Stimulated activated effector memory CD8-positive, alpha-beta T cell treated with anti-CD3 and anti-CD28 coated beads, Interleukin-12 subunit alpha, Interleukin-12 subunit beta, amount 100 ng/mL, for 72 hours (primary cell): ENCODE data around the gene FGD5.

ENCODE experiments used
- ATAC-seq: fragments of 150-1000 bp; cut with Tn5 transposase; 2 replicates; pipeline ENCODE4 v1.10.0; 2021
- DNase-seq, 2 donors: peaks; one replicate each; pipeline ENCODE4 v3.0.0; 2021 to 2022; ENCODE audit warnings: low spot score in 2 of 2
- H3K27ac Mint-ChIP-seq: one replicate; pipeline ENCODE4 v1.8.0; 2022; ENCODE audit warnings: mild to moderate bottlenecking, mixed read lengths
- H3K36me3 Mint-ChIP-seq: one replicate; pipeline ENCODE4 v1.8.0; 2022; ENCODE audit warnings: mild to moderate bottlenecking, mixed read lengths
- H3K4me1 Mint-ChIP-seq: one replicate; pipeline ENCODE4 v1.8.0; 2022; ENCODE audit warnings: mixed read lengths
- H3K4me3 Mint-ChIP-seq: one replicate; pipeline ENCODE4 v1.8.0; 2022; ENCODE audit warnings: mild to moderate bottlenecking, mixed read lengths
- H3K9me3 Mint-ChIP-seq: one replicate; pipeline ENCODE4 v1.8.0; 2022; ENCODE audit warnings: mixed read lengths

Gene FGD5

GRCh38 chr3:14785207-14786155, 33.3 kb upstream of the FGD5 start:
- DNase-seq (no peak), ATAC-seq (no peak)
- H3K9me3 Mint-ChIP-seq = no peaks in the 10 kb centered on the region
- H3K4me3 Mint-ChIP-seq = no peak overlapping the region
- H3K27ac Mint-ChIP-seq = no peak overlapping the region
- H3K4me1 Mint-ChIP-seq = no peaks in the 10 kb centered on the region
- H3K36me3 Mint-ChIP-seq = no peaks in the 10 kb centered on the region

DNA sequence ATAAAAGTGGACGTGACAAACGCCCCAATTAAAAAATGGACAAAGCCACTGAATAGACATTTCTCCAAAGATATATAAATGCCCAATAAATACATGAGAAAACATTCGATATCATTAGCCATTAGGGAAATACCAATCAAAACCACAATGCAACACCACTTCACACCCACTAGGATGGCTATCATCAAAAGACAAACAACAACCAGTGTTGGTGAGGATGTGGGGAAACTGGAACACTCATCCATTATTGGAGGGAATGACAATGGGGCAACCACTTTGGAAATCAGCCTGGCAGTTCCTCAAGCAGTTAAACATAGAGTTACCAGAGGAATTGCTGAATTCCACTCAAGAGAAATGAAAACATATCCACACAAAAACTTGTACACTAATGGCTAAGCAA, 32.4 kb upstream of the FGD5 start:
- ATAC-seq = no peak
- Mint-ChIP-seq H3K9me3 (no peaks in the 10 kb centered on the region), H3K4me1 (no peaks in the 10 kb centered on the region), H3K27ac (no peak overlapping the region), H3K36me3 (no peaks in the 10 kb centered on the region), H3K4me3 (no peak overlapping the region)
- no peak for DNase-seq

DNA sequence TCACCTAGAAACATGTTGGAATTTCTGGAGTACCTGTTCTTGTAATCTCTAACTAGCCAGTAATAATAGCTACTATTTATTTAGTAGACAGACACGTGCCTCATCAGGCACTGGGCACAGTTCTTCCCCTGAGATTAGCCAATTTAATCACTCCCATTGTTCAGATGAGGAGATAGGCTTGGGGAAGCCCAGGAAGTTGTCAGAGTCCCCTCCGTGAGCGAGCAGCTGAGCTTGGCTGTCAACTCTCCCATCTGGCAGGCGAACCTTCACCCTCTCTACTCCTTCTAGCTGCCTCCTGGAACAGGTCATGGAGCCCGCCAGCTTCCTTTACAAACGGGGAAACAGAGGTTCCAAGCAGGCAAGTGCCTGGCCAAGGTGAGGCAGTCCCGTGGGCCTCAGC, 31.1 kb upstream of the FGD5 start:
- Mint-ChIP-seq H3K4me1 (no peaks in the 10 kb centered on the region), H3K27ac (no peak overlapping the region), H3K4me3 (no peak overlapping the region), H3K9me3 (no peaks in the 10 kb centered on the region), H3K36me3 (no peaks in the 10 kb centered on the region)
- DNase-seq = no peak
- no peak for ATAC-seq

GRCh38 chr3:14788644-14789043, 30.1 kb upstream of the FGD5 start:
- no peaks in the 10 kb centered on the region for H3K9me3 Mint-ChIP-seq
- H3K27ac Mint-ChIP-seq = no peak overlapping the region
- no peak overlapping the region for H3K4me3 Mint-ChIP-seq
- no peaks in the 10 kb centered on the region for H3K36me3 Mint-ChIP-seq
- DNase-seq (no peak), ATAC-seq (no peak)
- H3K4me1 Mint-ChIP-seq = no peaks in the 10 kb centered on the region

DNA sequence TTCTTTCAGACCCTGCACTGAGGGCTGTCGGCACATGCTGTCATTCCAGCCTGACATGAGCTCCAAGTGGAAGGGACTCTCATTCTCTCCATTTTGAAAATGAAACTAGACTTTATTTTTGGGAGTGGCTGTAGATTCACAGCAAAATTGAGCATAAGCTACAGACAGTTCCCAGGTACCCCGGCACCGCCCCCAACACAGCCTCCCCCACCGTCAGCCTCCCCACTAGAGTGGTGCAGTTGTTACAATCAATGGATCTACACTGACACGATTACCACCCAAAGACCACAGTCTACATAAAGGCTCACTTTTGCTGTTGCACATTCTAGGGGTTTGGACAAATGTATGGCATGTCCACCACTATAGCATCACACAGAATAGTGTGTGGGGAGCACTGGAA, 29.5 kb upstream of the FGD5 start:
- no peaks in the 10 kb centered on the region for H3K9me3 Mint-ChIP-seq
- H3K36me3 Mint-ChIP-seq = no peaks in the 10 kb centered on the region
- DNase-seq (no peak), ATAC-seq (no peak)
- no peaks in the 10 kb centered on the region for H3K4me1 Mint-ChIP-seq
- no peak overlapping the region for H3K4me3 Mint-ChIP-seq
- H3K27ac Mint-ChIP-seq = no peak overlapping the region

DNA sequence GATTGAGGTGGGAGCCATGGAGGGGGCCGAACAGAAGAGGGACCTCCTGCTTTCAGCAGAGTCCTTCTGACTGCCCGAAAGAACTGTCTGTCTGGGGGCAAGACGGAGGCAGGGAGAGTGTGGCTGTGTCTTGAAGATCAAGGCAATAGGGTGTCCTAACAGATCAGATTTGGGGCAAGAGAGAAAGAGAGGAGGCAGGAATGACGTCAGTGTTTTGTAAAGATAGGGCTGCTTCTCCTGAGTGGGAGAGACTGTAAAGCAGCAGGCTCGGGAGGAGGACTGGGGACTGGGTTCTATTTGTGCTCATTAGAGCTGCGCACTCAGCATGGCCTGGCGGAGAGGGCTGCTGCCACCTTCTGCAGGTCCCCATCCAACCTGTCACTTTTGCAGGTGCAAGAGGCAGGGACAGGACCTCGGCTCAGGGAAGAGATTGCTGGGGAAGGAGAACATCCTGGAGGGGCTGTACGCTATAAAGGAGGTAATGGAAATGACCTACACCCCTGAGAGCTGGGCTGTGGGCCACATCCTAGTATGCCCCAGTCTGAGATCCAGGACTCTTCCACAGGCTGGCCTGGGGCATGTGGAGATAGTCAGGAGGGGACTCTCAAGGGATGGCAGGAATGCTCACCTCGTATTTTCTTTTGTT, 29.0 kb upstream of the FGD5 start:
- Mint-ChIP-seq H3K36me3 (no peaks in the 10 kb centered on the region), H3K9me3 (no peaks in the 10 kb centered on the region), H3K4me3 (no peak overlapping the region), H3K27ac (no peak overlapping the region), H3K4me1 (no peaks in the 10 kb centered on the region)
- no peak for ATAC-seq
- DNase-seq = no peak

GRCh38 chr3:14791343-14791945, 27.3 kb upstream of the FGD5 start:
- Mint-ChIP-seq H3K9me3 (no peaks in the 10 kb centered on the region), H3K36me3 (no peaks in the 10 kb centered on the region), H3K27ac (no peak overlapping the region), H3K4me3 (no peak overlapping the region), H3K4me1 (no peaks in the 10 kb centered on the region)
- DNase-seq = peak in 1 of 2 donors; percentile 64
- peak; percentile 44 for ATAC-seq

GRCh38 chr3:14792691-14793121, 26.1 kb upstream of the FGD5 start:
- no peak overlapping the region for H3K27ac Mint-ChIP-seq
- no peaks in the 10 kb centered on the region for H3K9me3 Mint-ChIP-seq
- ATAC-seq (no peak), DNase-seq (no peak)
- H3K4me3 Mint-ChIP-seq = no peak overlapping the region
- H3K36me3 Mint-ChIP-seq = no peaks in the 10 kb centered on the region
- no peaks in the 10 kb centered on the region for H3K4me1 Mint-ChIP-seq

- no peaks in the 10 kb centered on the region for H3K36me3 Mint-ChIP-seq
- ATAC-seq = no peak
- DNase-seq = no peak
- H3K27ac Mint-ChIP-seq = no peak overlapping the region
- no peaks in the 10 kb centered on the region for H3K4me1 Mint-ChIP-seq
- no peaks in the 10 kb centered on the region for H3K9me3 Mint-ChIP-seq
- no peak overlapping the region for H3K4me3 Mint-ChIP-seq
These were observed 25.5 kb upstream of the FGD5 start for GRCh38 chr3:14793126-14793857.

- Mint-ChIP-seq H3K4me3 (no peak overlapping the region), H3K27ac (no peak overlapping the region), H3K4me1 (no peaks in the 10 kb centered on the region), H3K36me3 (no peaks in the 10 kb centered on the region), H3K9me3 (no peaks in the 10 kb centered on the region)
- DNase-seq (no peak), ATAC-seq (no peak)
These were observed 24.9 kb upstream of the FGD5 start for GRCh38 chr3:14793858-14794234.

- Mint-ChIP-seq H3K9me3 (no peaks in the 10 kb centered on the region), H3K36me3 (no peaks in the 10 kb centered on the region), H3K4me1 (no peaks in the 10 kb centered on the region), H3K4me3 (no peak overlapping the region), H3K27ac (no peak overlapping the region)
- ATAC-seq (no peak), DNase-seq (no peak)
These were observed 24.3 kb upstream of the FGD5 start for GRCh38 chr3:14794435-14794834.

DNA sequence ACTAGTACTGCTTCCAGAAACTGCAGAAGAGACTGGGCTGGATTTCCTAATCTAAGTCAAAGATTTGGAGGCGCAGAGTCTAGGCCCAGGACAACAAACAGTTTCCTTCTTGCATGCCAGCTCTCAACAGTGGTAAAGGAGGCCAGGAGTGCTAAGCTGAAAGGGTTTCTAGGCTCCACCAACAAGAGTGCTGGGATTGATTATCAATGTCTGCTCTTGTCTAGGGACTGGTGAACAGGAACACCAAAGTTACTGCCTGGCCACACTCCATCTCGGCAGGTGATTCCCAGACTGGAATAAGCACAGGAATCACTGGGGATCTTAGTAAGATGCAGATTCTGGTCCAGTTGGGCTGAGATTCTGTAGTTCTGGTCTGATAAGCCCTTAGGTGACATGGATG, 22.8 kb upstream of the FGD5 start:
- H3K4me1 Mint-ChIP-seq = no peaks in the 10 kb centered on the region
- no peak overlapping the region for H3K27ac Mint-ChIP-seq
- DNase-seq (no peak), ATAC-seq (no peak)
- H3K4me3 Mint-ChIP-seq = no peak overlapping the region
- no peaks in the 10 kb centered on the region for H3K9me3 Mint-ChIP-seq
- H3K36me3 Mint-ChIP-seq = no peaks in the 10 kb centered on the region

GRCh38 chr3:14796403-14797077, 22.2 kb upstream of the FGD5 start:
- Mint-ChIP-seq H3K36me3 (no peaks in the 10 kb centered on the region), H3K27ac (no peak overlapping the region), H3K4me3 (no peak overlapping the region), H3K4me1 (no peaks in the 10 kb centered on the region), H3K9me3 (no peaks in the 10 kb centered on the region)
- no peak for ATAC-seq
- DNase-seq = no peak

- ATAC-seq (no peak), DNase-seq (no peak)
- H3K36me3 Mint-ChIP-seq = no peaks in the 10 kb centered on the region
- H3K27ac Mint-ChIP-seq = no peak overlapping the region
- H3K9me3 Mint-ChIP-seq = no peaks in the 10 kb centered on the region
- no peaks in the 10 kb centered on the region for H3K4me1 Mint-ChIP-seq
- H3K4me3 Mint-ChIP-seq = no peak overlapping the region
These were observed 21.0 kb upstream of the FGD5 start for GRCh38 chr3:14797731-14798130.

DNA sequence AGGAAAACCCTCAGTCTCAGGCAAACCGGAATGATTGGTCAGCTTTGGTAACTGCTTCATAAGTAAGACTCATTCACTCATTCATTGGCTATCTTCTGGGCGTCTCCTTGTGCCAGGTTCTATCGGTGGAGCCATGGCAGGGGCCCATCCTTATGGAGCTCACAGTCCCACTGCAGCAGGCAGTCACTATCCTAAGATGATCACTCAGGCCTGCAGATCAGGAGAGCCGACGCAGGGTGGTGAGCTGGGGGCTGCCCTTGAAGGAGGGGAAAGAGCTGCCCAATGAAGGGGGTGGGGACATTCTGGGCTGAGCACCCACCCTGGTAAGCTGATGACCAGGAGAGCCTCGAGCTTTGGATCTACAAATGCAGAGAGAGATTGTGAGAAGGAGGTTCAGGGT, 20.5 kb upstream of the FGD5 start:
- Mint-ChIP-seq H3K36me3 (no peaks in the 10 kb centered on the region), H3K4me3 (no peak overlapping the region), H3K27ac (no peak overlapping the region), H3K9me3 (no peaks in the 10 kb centered on the region), H3K4me1 (no peaks in the 10 kb centered on the region)
- no peak for DNase-seq
- no peak for ATAC-seq
